DOHH2 (cell line): Measurements from ENCODE around the gene GLRX5.

Experiments used
- H3F3A ChIP-seq: fragments of 200-600 bp; sonication (generic), shearing (Covaris generic); 2 replicates; pipeline ENCODE4 v1.6.0; 2016; ENCODE audit warnings: antibody characterized with exemption, mild to moderate bottlenecking; ENCODE audit not compliant: control insufficient read depth, insufficient read depth
- H3K27ac ChIP-seq: fragments of 200-600 bp; sonication (generic); 2 replicates; pipeline ENCODE4 v1.5.1; 2014; ENCODE audit warnings: low read depth, mild to moderate bottlenecking, low read length, moderate library complexity
- H3K27me3 ChIP-seq: fragments of 200-600 bp; sonication (generic); 2 replicates; pipeline ENCODE4 v1.6.1; 2014; ENCODE audit warnings: mild to moderate bottlenecking, low read length, mixed read lengths; ENCODE audit not compliant: control insufficient read depth
- H3K36me3 ChIP-seq: fragments of 200-600 bp; sonication (generic); 2 replicates; pipeline ENCODE4 v1.6.1; 2014; ENCODE audit warnings: mild to moderate bottlenecking, low read length, moderate library complexity, mixed read lengths; ENCODE audit not compliant: control insufficient read depth
- H3K4me1 ChIP-seq: fragments of 200-600 bp; sonication (generic); 2 replicates; pipeline ENCODE4 v1.6.1; 2014; ENCODE audit warnings: mild to moderate bottlenecking, low read length, mixed read lengths; ENCODE audit not compliant: control insufficient read depth
- H3K4me2 ChIP-seq: fragments of 200-600 bp; sonication (generic); 2 replicates; pipeline ENCODE4 v1.6.0; 2014; ENCODE audit warnings: mild to moderate bottlenecking, low read length, moderate library complexity
- H3K4me3 ChIP-seq: fragments of 200-600 bp; sonication (generic); 2 replicates; pipeline ENCODE4 v1.5.1; 2014; ENCODE audit warnings: mild to moderate bottlenecking, low read length, mixed read lengths
- H3K79me2 ChIP-seq: fragments of 200-600 bp; sonication (generic); 2 replicates; pipeline ENCODE4 v1.6.1; 2014; ENCODE audit warnings: mild to moderate bottlenecking, low read length, mixed read lengths; ENCODE audit not compliant: control insufficient read depth
- H3K9me2 ChIP-seq: fragments of 200-600 bp; sonication (generic); replicated peaks from 2 replicates; pipeline ENCODE4 v1.6.1; 2014; ENCODE audit warnings: mild to moderate bottlenecking, low read length, mixed read lengths; ENCODE audit not compliant: control insufficient read depth
- H3K9me3 ChIP-seq: fragments of 200-600 bp; sonication (generic); 2 replicates; pipeline ENCODE4 v1.6.1; 2014; ENCODE audit warnings: antibody characterized with exemption, low read length, mixed read lengths; ENCODE audit not compliant: control insufficient read depth, insufficient read depth
- H4K20me1 ChIP-seq: fragments of 200-600 bp; sonication (generic); 2 replicates; pipeline ENCODE4 v1.6.0; 2014; ENCODE audit warnings: low read depth, mild to moderate bottlenecking, antibody characterized with exemption, low read length, moderate library complexity; ENCODE audit not compliant: control insufficient read depth, insufficient read depth
- CTCF ChIP-seq: fragments of 200-600 bp; sonication (generic); IDR thresholded peaks from one replicate; pipeline ENCODE4 v1.5.1; 2014; ENCODE audit warnings: antibody characterized with exemption, mild to moderate bottlenecking, low read depth, low read length; ENCODE audit not compliant: poor library complexity, severe bottlenecking
- EZH2phosphoT487 ChIP-seq: fragments of 200-600 bp; sonication (generic); IDR thresholded peaks from 2 replicates; pipeline ENCODE4 v1.6.1; 2017; ENCODE audit warnings: borderline replicate concordance, mild to moderate bottlenecking, antibody characterized with exemption, low read length, moderate library complexity, mixed read lengths

Gene GLRX5

GRCh38 chr14:95516554-95517181, 18.2 kb upstream of the GLRX5 start, which contains the start of gene SYNE3:
SYNE3 (minus strand) TSS chr14:95516650; CDS start chr14:95475821, 40,829 bp downstream.
- Histone ChIP-seq H3K79me2 (no peaks in the 10 kb centered on the region), H3K4me1 (peaks cover 36% of the 10 kb centered on the region), H3F3A (no peaks in the 10 kb centered on the region), H3K4me2 (peak within 1 kb of the TSS; percentile 70), H3K27me3 (peaks cover 44% of the 10 kb centered on the region), H4K20me1 (no peaks in the 10 kb centered on the region), H3K9me3 (no peaks in the 10 kb centered on the region), H3K27ac (no peak within 1 kb of the TSS), H3K4me3 (peak within 1 kb of the TSS; percentile 62), H3K9me2 (no peaks in the 10 kb centered on the region), H3K36me3 (no peaks in the 10 kb centered on the region)
- TF ChIP-seq EZH2phosphoT487 (no peak), CTCF (no peak)

- H3K4me2 ChIP-seq, result no peak overlapping the region
- H4K20me1 ChIP-seq, result no peaks in the 10 kb centered on the region
- no peak overlapping the region for H3K4me3 ChIP-seq
- no peaks in the 10 kb centered on the region for H3K9me2 ChIP-seq
- H3K4me1 ChIP-seq, result peaks cover 39% of the 10 kb centered on the region
- no peak overlapping the region for H3K27ac ChIP-seq
- H3K79me2 ChIP-seq, result no peaks in the 10 kb centered on the region
- no peaks in the 10 kb centered on the region for H3F3A ChIP-seq
- TF ChIP-seq CTCF, result no peak
- TF ChIP-seq EZH2phosphoT487, result no peak
- H3K27me3 ChIP-seq, result peaks cover 40% of the 10 kb centered on the region
- H3K36me3 ChIP-seq, result no peaks in the 10 kb centered on the region
- no peaks in the 10 kb centered on the region for H3K9me3 ChIP-seq
These were observed 16.7 kb upstream of the GLRX5 start for GRCh38 chr14:95518045-95518751.

GRCh38 chr14:95519699-95520098, 15.2 kb upstream of the GLRX5 start:
- Histone ChIP-seq H3K9me3 (no peaks in the 10 kb centered on the region), H3K79me2 (no peaks in the 10 kb centered on the region), H3K4me2 (peak overlapping the region; percentile 29), H3K27me3 (peaks cover 38% of the 10 kb centered on the region), H3K27ac (no peak overlapping the region), H3K4me3 (no peak overlapping the region), H4K20me1 (no peaks in the 10 kb centered on the region), H3K4me1 (peaks cover 54% of the 10 kb centered on the region), H3K36me3 (no peaks in the 10 kb centered on the region), H3K9me2 (no peaks in the 10 kb centered on the region), H3F3A (no peaks in the 10 kb centered on the region)
- TF ChIP-seq CTCF (no peak), EZH2phosphoT487 (no peak)
